Activated naive CD8-positive, alpha-beta T cell treated with anti-CD3 and anti-CD28 coated beads, Interleukin-2, amount 50 U/mL, for 16 hours (primary cell): ENCODE results near the gene NLRP9.

Experiments
- DNase-seq: peaks from one replicate; pipeline ENCODE4 v3.0.0-alpha.2; 2020; ENCODE audit warnings: low read depth, low spot score

NLRP9 gene

GRCh38 chr19:55688422-55689218, 49.6 kb downstream of the NLRP9 start:
- DNase-seq: no peak

- no peak for DNase-seq
Observed at GRCh38 chr19:55687281-55688201, 50.7 kb downstream of the NLRP9 start.

- DNase-seq: no peak
Observed at GRCh38 chr19:55686311-55687050, 51.7 kb downstream of the NLRP9 start.

- DNase-seq: no peak
Observed at GRCh38 chr19:55685776-55686175, 52.4 kb downstream of the NLRP9 start.

GRCh38 chr19:55684946-55685681, 53.1 kb downstream of the NLRP9 start:
- DNase-seq: no peak

- no peak for DNase-seq
Observed at GRCh38 chr19:55683449-55684261, 54.5 kb downstream of the NLRP9 start.

GRCh38 chr19:55681131-55682092, 56.8 kb downstream of the NLRP9 start:
- no peak for DNase-seq

- no peak for DNase-seq
Observed at GRCh38 chr19:55680339-55681130, 57.7 kb downstream of the NLRP9 start.

- no peak for DNase-seq
Observed at GRCh38 chr19:55679343-55680257, 58.6 kb downstream of the NLRP9 start.

- no peak for DNase-seq
Observed at GRCh38 chr19:55678121-55678671, 60.0 kb downstream of the NLRP9 start.

- no peak for DNase-seq
Observed at GRCh38 chr19:55677572-55678028, 60.6 kb downstream of the NLRP9 start.

- DNase-seq: no peak
Observed at GRCh38 chr19:55676889-55677505, 61.2 kb downstream of the NLRP9 start.

- DNase-seq: no peak
Observed at GRCh38 chr19:55676383-55676782, 61.8 kb downstream of the NLRP9 start.

- no peak for DNase-seq
Observed at GRCh38 chr19:55675661-55676354, 62.4 kb downstream of the NLRP9 start.

GRCh38 chr19:55674841-55675660, 63.2 kb downstream of the NLRP9 start, which contains the start of gene EPN1:
EPN1 (plus strand) TSS chr19:55675226; CDS start chr19:55678628, 3,402 bp downstream.
- DNase-seq: peak; percentile 96
